HT1080 (cell line): ENCODE results near the gene PRICKLE4. TPM values are rescaled to one million over a fixed set of nuclear protein-coding genes. Genes with fewer than 3 reads are reported as not detected.
"Not testable (repeated sequence)": the region's sequence is repeated elsewhere in the genome, so short reads cannot be mapped to it uniquely, and the experiment has no call there.

Experiments
- DNase-seq: peaks from one replicate; pipeline ENCODE4 v3.0.0-alpha.2; 2015; ENCODE audit warnings: low read depth
- total RNA-seq: library from RNA; depleted of rRNA; stranded (reverse); fragments of >200 nt; shearing (Covaris generic); gene quantifications from 2 replicates; pipeline ENCODE4 v1.2.3, GENCODE V29; 2014

Gene PRICKLE4
- total RNA-seq, 1 experiment from 2014 or later = 0.39 TPM

DNA sequence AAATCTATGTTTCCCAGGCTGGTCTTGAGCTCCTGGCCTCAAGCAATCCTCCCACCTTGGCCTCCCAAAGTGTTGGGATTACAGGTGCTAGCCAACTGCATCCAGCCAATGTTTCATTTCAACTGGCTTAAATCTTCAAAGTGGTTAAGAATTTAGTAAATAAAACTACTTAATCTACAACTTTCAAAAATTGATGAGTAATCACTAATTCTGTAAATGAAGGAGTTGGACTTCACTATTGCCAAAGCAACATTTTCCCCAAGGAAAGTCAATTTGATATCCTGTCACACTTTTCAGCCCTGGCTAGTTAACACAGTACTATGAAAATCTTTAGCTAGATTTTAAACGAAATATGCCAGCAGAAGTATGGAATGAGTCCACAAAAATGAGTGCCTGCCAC lies 10.7 kb downstream of the PRICKLE4 start:
- DNase-seq = no peak

DNA sequence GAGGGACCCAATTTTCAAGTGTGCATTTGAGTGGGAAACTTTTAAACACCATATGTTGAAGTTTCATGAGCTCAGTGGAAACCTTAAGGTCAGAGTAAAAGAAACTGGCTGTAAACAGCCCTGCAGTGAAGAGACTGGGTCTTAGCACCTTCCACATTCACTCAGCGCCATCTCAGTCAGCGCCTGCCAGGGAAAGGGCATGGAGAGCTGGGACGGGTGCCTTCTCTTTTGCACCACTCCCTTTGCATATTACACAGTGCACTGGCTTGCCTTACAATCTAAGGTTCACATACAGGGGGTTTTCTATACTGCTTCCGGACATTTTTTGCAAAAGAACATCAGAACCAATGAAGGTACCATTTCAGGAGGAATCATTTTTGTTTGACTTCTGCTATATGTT lies 11.4 kb downstream of the PRICKLE4 start:
- DNase-seq = no peak

DNA sequence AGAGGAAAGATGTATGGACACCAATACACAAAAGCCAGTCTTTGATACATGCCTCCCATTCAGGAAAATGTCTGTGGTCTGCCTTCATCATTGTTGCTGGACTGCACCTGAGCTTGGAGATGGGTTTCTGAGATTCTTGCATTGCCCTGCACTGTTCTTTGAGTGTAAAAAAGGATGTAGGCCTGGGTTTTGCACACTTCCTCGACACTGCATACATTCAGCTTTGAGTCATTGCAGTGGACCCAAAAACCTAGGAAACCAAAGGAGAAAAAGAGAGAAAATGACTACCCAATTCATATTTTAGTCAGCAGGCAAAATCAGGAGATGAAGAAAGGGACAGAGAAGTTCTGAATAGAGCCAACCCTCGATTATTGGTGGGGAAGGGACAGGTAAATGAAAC lies 15.9 kb downstream of the PRICKLE4 start:
- no peak for DNase-seq

DNA sequence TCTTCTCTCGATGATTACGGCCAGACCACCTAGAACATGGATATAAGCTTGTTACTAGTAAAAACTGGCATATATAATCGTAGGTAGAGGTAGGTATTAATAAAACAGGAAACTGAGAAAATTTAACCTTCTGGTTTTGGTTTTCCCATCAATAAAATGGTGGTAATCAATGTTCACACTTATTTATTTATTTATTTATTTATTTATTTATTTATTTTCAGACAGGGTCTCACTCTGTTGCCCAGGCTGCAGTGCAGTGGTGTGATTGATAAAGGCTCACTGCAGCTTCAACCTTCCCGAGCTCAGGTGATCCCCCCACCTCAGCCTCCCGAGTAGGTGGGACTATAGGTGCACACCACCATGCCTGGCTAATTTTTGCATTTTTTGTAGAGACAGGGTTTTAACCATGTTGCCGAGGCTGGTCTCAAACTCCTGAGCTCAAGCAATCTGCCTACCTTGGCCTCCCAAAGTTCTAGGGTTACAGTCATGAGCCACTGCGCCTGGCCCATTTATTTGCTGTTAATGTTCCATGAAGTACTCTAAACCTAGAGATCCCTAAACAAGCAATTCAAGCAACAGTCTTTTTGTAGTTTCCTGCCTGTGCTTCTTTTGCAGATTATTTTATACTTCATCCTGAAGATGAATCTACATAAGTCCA lies 18.4 kb downstream of the PRICKLE4 start:
- no peak for DNase-seq

DNA sequence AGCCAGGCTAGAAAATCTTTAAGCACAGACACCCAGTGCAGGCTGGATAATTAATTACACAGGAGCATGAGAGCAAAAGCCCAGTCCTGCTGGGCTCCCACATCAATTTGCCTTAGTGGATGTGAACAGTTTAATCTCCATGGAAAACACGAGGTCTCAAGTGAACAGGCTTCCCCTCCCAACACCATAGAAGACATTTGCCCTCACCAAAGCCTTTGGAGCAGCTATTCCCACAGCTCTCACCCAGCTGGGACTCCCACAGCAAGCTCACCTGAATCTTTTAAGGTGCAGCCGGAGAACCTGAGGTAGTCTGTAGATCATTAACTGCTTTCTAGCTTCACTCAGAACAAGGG lies 19.0 kb downstream of the PRICKLE4 start:
- no peak for DNase-seq

DNA sequence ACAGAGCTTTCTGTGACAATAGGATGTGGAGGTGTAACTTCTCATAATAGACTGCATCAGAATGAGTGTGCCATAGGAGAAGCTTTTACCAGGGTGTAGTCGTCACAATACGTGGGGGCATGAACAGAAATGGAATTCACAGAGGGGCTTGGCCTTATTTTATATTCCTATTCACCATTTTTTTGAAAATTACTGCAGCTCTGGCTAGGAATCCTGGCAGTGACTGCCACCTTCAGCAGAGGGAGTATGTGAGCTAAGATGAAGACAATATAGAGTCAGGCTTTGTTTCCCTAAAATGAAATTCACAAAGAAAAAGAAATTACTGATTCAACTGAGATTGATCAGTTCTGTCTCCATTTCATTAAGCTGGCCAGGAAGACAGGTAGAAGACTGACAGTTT lies 20.8 kb downstream of the PRICKLE4 start:
- DNase-seq = no peak

DNA sequence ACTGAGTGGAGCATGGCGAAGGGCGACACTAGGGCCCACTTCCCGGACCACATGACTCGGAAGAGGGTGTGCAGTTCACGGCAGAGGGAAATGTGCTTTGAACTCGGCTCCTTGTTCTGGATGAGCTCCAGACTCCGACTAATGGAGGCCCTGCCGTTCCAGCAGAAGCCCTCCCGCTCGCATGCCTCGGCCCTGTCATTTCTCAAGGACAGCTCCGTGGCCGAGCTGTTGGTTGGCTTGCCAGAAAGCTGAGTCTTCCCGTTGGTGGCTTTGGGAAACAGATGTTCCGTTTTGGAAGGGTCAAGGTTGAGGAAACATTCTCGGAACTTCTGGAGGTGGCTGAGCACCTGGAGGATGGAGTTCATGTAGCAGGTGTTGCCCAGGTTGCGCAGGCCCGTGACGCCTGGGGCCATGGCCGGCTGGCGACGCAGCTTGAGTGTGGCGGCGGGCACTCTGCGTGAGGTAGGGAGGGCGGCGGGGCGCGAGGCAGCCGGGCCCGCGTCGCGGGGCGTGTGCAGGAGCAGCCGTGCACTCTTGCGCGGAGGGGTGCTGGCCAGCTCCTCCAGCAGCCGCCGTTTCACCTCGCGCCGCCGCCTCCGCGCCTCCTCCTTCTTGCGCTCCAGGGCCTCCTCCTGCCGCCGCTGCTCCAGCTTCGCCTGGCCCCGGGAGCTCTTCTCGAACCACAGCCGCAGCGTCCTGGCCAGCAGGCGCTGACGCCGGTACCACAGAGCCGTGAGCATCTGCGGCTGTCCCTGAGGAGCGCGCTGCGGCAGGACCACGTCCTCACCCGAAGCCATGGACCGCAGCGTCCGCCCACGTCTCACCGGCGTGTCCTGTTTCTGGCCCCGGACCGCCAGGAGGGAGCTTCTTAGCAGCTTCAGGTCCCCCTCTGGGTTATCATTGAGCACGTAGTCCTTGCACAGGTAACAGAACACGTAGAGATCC lies 25.5 kb downstream of the PRICKLE4 start:
- no peak for DNase-seq

DNA sequence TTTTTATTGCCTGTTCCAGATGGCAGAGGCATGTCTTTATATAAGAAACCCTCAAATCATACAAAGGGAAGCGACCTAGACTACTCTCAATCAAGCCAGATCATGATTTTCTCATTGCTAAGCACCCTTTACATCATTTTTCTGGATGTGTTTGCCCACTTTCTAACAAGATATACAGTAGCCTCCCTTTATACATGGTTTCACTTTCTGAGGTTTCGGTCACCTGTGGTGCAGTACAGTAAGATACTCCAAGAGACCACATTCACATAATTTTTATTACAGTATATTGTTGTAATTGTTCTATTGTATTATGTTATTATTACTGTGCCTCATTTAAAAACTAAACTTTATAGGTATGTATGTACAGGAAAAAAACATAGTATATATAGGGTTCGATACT lies 30.5 kb downstream of the PRICKLE4 start:
- DNase-seq = no peak

DNA sequence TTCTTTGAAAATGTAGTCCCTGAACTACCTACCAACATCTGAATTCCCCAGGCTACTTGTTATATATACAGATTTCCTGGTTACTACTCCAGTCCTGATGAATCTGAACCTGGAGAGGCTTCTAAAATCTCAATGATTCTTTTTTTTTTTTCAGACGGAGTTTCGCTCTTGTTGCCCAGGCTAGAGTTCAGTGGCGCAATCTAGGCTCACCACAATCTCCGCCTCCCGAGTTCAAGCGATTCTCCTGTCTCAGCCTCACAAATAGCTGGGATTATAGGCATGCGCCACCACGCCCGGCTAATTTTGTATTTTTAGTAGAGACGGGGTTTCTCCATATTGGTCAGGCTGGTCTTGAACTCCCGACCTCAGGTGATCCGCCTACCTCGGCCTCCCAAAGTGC lies 31.4 kb downstream of the PRICKLE4 start:
- DNase-seq = not testable (repeated sequence)

DNA sequence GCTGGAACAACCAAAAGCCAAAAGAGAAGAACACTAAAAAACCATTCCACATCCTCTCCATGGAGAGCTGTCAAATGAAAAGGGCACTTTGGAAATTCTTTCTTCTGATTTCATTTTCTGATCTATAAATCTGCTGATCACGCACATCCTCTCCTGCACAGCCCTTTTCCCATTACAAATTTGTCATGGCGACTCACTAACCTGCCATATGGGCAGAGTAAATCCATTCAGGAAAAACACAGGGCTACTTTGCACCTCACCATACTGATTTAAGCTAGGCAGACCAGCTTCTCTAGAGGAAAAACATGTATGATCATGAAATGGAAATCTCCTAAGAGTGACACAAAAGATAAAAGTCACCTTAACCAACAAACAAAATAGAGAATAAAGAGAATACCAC lies 32.9 kb downstream of the PRICKLE4 start:
- no peak for DNase-seq

DNA sequence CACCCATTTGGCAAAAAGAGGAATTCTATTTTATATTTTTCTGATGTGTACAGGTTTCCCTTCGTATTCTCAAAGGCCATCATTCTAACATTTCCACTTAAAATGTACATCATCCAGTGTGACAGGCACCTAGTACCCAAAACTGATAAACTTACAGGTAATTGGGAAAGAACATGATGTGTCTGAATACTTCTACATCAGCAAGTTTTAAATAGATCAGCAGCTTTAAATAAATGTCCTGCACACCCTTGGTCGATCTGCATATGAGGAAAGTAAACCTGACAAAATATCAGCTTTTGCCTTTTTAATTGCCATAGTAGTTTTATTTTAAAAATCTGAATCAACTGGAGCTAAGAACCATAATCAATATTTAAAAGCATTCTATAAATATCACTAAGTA lies 33.4 kb downstream of the PRICKLE4 start:
- no peak for DNase-seq

DNA sequence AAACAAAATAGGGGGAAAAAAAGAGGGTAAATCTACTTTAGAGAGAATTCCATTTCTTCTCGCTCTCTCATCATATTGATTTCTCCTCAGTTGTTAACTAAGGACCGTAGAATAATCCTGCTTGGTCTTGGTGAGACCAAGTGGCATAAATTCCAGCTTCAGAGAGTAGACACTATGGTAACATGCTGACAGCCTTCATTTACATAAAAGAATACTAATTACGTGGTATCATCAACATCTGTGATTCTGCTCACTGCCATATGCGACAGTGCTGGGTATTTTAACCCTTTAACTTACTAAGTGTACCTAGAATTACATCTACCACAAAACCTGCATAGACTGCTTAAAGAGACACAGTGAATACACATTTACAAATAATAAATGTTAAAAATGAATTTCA lies 34.0 kb downstream of the PRICKLE4 start:
- DNase-seq = no peak

DNA sequence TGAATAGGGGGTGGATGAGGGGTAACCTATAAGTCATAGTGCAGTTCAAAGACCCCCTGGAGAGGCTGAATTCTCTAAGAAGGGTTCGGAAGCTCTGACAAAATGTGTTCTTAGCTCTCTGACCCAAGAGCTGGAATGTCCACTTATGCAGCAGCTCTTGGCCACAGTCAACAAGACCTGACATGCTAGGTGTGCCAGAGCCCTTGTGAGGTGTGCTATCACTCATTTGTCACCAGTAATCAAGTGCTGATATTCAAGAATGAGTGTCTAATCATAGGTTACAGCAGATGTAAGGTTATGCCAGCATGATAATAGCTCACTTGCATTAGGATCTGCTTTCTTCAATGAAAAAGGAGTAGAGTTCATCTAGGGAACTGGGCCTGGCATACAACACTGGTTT lies 35.0 kb downstream of the PRICKLE4 start:
- DNase-seq = no peak

DNA sequence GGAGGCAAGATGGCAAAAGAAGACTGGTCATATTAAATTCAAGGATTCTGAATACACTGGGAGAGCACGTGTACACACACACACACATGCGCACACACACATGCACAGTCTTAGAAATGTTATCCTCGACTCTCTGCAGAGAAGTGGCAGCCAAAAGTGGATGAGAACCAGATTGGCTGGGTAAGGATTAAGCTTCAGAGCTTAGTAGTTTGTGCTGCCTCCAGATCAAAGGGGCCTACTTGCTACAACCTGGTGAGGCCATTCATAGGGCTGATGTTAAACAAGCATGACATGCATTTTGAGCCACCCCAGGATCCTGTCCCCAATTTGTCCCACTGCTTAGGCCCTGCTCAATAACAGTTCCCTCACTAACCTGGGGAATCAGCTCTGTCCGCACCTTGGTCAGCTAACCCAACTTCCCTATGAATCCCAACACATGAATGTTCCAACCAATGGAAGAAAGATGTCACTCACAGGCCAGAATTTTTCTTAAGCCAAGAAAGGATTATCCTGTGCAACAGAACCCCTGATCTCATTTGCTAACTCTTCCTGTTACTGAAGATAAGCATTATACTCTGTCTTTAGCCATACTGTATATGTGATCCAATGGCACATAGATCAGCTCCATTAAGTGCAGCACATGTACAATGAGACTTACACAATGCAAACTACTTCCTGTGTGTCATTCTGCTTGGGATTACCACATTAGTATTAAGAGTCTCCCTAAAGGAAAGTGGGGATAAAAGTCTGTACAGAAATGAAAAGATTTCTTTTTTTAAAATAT lies 37.9 kb downstream of the PRICKLE4 start:
- DNase-seq = peak; percentile 24

DNA sequence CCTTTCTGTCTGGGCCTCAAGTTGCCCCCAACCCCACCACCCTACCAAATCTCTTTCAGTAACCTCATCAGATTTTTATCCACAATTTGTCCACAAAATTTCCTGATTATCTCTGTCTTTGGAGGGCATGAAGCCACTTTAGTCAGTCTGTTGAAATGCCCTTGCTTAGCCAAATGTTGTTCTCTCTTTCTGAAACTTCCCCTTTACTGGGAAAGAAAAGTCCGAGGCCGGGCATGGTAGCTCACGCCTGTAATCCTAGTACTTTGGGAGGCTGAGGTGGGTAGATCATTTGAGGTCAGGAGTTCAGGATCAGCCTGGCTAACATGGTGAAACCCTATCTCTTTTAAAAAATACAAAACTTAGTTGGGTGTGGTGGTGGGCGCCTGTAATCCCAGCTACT lies 40.7 kb downstream of the PRICKLE4 start:
- no peak for DNase-seq

DNA sequence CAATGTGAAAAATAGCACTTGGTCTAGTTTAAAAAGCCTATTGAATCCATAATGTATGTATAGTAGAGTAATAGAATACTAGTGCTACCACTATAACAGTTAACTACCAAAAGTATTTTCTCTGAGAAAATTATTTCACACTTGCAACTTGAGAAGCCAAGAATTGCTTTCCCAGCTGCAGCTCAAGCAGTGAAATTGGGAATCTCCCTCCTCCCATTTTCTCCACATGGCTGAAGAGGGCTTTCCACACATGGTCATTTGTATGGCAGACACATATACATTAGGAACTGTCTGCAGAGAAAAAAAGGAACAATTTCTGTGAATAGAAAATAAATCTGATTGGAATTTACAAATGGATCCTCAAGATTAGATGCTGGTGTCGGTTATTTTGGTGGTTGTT lies 41.4 kb downstream of the PRICKLE4 start:
- DNase-seq = no peak

DNA sequence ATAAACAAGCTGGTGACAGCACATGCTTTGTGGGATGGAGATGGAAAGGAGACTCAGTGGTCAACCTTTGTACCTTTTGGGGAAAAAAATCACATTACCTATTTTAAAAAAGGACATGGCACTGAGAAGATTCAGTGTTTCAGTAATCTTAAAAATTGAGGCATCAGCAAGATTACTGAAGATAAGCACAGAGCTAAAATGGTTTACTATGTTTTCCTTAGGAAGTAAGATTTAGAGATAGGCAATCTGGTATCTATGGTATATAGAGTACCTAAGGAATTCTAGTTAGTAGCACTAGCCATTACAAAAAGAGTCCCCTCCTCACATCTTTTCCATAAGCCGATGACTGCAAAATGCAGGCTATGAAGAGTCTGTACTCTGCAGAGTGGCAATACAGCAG lies 42.6 kb downstream of the PRICKLE4 start:
- DNase-seq = no peak

DNA sequence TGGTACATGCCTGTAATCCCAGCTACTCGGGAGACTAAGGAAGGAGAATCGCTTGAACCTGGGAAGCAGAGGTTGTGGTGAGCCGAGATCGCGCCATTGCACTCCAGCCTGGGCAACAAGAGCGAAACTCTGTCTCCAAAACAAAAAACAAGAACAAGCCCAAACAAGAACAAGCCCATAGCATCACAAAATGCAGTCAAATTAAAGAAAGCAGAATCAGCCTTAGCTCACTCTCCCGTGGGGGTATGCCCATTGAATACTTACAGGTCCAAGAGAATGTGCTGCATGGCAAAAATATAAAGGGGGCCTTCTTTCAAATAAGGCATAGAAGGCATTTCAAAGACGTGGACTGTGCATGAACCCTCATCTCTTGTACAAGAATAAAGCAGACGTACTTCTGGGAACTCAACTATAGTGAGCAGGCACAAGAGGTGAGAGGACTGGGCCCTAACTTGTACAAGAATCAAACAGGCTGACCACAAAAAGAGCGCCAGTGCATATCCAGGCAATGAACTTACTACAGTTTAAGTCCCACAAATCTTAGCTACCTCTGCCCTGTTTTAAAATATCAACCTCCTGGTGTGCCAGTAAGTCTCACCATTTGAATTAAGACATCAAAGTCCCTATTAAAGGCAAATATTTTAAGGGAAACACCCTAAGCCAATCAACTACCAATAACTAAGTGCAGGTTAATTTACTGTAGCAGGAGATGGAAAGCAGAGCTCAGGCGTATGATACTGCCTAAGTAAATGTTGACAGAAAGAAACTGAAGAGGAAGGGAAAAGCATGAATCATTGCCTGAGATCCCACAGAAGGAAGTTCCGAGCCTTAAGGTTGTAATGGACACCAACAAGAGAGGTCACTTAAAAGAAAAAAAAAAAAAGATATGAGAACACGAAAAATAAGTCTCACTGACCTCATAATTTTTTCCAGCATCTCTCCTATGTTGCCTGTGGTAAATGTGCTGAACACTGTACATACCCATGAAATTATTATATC lies 44.3 kb downstream of the PRICKLE4 start:
- DNase-seq = peak; percentile 90

DNA sequence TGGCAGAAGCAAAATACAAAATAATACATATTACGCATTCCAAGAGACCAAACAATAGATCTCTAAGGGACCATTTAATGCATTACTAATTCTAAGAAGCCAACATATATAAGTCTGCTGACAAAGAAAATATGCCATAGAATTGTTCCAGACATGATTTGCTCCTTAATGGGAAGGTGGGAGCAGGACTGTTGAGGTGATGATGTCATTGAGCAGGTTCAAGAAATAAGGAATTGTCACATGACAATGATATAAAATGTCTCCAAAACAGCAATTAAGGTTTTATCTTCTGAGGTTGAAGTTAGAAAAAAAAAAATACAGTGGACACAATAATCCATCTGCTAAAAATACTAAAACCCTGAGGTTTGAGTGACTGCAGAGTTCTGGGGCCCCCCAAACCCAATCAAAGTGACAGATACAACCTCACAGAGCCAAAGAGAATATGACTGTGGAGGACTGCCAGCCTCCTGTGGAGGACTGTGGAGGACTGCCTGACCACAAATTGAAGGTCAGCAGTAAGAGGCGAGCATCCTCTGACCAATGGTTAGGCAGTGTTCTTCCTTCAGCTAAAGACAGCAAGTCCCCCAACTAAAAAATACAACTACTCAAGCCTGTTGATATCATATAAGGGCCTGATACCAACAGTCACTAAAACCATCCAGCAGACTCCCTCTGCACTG lies 45.9 kb downstream of the PRICKLE4 start:
- no peak for DNase-seq

DNA sequence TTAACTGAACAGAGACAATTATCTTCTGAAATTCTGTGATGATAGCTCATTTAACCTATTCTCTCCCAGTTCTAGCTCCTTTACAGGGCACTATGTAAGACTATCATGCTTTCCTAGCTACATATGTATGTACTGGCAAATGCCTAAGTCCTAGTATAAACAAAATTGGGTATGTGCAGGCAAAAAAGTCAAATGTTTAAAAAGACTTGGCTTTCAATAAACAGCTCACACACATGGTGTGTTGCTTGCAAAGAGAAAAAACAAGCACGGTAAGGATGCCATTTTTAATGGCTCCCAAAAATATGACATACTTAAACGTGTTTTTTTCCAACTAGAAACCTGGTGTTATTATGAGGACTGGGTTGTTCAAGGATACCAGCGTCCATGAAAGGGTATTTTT lies 51.7 kb downstream of the PRICKLE4 start:
- no peak for DNase-seq
